Activated CD8-positive, alpha-beta memory T cell treated with anti-CD3 and anti-CD28 coated beads, Interleukin-2, amount 50 U/mL, for 1 hour (primary cell): ENCODE results near the gene CRTC1.

Source experiments
- DNase-seq: peaks from one replicate; pipeline ENCODE4 v3.0.0-alpha.2; 2020; ENCODE audit errors: extremely low read depth

Gene CRTC1

GRCh38 chr19:18746401-18747325, 63.2 kb downstream of the CRTC1 start:
- DNase-seq, result no peak

GRCh38 chr19:18749362-18750231, 66.1 kb downstream of the CRTC1 start:
- DNase-seq, result no peak

GRCh38 chr19:18750295-18750970, 67.0 kb downstream of the CRTC1 start:
- no peak for DNase-seq

DNA sequence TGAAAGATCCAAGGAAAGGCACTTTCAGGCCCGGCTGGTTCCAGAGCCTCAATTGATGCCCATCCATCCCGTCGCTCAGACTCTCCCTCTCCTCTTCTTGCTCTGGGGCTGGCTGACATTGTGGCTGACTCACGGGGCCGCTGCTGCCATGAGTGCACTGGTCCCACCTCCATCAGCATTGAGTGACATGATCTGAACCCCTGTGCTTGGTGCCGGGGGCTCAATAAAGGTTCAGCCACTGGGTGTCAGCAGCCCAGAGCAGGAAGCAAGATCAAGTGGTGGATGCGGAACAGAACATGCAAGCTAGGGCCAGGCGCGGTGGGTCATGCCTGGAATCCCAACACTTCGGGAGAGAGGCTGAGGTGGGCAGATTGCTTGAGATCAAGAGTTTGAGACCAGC, 68.1 kb downstream of the CRTC1 start:
- no peak for DNase-seq

DNA sequence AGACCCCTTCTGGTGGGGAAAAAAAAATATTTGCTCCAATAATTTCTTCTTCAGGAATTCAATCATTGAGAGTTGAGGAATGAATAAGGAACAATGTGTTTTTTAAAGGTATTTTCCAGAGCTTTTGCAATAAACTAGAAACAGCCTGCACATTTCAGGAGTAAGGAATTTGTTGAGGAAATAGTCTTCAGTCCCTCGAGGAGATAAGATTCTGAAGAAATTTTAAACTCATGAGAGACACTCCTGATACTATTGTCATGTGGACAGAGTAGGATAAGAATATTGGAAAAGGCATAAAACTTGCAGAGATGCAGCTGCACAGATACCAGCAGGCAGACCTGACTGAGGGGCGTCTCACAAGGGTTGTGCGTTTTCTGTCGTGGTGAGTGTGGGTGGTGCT, 71.0 kb downstream of the CRTC1 start:
- no peak for DNase-seq

GRCh38 chr19:18756896-18757295, 73.4 kb downstream of the CRTC1 start:
- DNase-seq, result no peak

DNA sequence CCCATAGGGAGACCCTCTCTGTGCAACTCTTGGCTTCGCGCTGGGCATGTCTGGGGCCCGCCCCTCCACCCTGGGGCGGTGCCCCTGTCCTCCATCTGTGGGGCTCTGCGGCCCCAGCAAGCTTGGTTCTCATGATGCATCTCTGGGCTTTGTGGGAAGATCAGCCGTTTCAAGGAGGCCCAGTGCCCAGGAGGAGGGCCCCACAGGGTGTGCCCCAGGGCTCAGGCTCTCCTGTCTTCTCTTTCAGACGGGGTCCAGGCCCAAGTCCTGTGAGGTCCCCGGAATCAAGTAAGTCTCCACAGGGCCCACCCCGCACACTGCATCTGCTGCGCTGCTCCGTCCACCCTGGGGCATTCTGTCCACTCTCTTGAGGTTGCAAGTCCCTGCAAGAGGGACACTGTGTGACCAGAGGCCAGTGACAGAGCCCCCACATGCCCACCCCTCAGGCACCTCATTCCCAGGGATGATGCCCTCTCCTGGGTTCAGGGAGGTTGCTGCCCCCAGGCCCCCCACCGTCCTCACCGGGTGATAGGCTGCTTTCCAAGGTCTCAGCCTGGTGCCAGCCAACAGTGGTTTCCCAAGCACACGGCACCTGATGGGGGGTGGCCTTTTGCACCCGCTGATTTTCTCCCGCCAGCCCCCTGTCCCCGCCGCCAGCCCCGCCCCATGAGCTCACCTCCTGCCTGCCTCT, 76.0 kb downstream of the CRTC1 start:
- DNase-seq, result no peak

DNA sequence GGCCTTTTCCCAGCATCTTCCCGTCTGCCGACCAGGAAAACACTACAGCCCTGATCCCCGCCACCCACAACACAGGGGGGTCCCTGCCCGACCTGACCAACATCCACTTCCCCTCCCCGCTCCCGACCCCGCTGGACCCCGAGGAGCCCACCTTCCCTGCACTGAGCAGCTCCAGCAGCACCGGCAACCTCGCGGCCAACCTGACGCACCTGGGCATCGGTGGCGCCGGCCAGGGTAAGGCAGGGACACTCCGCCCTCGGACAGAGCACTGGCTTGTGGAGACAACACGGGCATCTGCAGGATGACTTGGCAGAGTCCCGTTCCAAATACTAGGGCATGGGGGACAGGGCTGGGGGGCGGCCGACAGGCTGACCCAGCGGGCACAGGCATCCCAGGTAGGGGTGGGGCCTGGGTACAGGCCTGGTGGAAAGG, 76.5 kb downstream of the CRTC1 start:
- no peak for DNase-seq

GRCh38 chr19:18760440-18761383, 77.2 kb downstream of the CRTC1 start:
- no peak for DNase-seq

DNA sequence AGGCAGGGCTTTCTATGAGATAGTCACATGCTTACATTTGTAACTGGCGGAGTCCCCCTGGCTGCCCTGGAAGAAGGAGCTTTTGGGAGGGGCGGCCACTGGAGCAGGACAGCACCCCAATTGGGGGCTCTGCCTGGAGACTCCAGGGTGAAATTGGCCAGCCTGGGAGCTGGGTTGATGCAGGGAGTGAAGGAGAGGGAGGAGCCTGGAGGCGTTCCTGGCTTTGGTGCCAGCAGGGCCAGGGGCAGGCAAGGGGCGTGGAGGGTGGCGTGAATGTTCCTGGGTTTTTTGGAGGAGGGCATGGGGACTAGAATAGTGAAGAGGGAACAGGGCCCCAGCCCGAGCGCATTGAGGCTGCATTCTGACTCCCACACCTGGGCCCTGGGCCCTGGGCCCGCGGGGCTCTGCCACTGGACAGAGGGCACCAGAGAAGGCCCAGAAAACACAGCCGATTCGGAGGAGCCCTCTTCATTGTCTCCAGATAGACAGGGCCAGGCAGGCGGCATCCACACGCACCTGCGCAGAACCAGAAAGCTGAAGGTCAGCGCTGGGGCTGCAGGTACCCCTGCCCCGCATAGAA, 78.1 kb downstream of the CRTC1 start:
- no peak for DNase-seq

DNA sequence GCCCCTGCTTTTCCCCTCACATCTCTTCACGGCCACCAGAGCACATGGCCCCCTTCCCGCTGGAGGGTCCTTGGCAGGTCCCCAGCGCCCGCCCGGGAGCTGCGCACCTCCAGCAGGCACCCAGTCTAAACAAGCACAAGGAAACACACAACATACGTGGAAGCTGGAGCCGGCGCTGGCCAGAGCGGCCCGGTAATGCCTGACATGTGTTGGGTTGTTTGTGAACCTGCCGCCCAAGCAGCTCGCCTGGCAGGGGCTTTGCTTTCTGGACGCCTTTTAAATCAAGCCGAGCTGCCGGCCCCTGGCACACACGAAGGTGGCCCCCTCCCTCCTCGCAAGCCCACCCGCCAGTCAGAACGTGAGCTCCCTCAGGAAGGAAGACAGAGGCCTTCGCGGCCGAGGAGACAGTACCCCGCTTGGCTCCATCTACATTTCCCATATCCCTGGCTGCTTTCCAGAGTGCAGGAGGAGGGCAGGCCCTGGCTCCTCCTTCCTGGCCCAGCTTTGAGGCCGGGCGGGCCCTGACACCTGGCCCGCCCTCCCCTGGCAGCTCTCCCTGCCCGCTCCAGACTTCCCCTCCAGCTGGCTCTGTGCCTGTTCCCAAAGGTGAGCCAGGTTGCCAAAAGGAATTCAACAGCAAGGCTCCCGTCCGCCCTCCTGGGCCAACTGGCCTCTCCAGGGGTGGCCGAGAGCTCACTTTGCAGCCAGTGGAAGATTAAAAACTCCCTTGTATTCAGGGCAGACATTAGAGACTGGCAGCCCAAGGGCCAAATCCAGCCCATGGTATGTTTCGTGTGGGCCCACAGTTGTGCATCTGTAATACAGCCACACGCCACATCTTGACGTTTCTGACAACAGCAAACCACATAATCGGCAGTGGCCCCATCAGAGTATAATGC, 78.9 kb downstream of the CRTC1 start:
- no peak for DNase-seq

DNA sequence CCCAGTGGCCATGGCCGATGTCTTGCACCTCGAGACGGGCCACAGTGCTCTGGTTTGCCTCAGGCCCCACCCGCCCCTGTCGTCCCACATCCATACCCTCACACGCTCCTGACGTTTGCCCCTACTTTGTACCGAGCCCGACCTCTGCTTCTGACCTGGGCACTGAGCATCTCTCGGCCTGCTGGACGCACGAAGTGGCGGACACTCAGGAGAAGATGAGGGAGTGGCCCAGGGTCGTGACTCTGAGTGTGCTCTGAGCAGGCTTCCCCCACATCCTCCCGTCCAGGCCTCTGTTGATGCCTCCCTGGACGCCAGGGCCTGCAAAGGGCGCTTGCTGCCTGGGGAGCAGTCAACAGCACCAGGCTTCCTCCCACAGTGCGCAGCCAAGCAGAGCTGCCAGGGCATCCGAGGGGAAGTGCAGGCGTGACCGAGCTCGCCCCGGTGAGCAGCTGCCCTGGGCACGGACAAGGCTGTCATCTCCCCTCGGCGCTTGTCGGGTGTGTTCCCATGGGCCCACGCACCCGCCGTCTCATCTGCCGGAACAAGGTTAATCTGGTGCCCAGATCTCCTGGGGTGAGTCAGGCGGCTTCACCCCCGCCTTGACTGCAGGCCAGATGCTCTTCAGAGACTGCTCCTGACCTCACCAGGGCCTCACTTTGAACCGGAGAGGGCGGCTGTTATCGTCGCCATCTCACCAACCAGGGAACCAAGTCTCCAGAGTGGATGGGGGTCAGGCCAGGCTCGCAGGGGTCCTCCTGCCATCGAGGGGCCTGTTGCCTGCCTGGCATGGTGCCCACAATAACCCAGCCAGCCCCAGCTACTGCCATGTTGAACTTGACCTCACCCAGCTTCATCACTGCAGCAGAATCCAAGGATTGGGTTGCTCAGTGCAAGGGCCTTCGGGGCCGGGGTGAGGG, 80.5 kb downstream of the CRTC1 start:
- DNase-seq, result no peak

- DNase-seq, result no peak
These were observed 81.1 kb downstream of the CRTC1 start for GRCh38 chr19:18764591-18765051.

DNA sequence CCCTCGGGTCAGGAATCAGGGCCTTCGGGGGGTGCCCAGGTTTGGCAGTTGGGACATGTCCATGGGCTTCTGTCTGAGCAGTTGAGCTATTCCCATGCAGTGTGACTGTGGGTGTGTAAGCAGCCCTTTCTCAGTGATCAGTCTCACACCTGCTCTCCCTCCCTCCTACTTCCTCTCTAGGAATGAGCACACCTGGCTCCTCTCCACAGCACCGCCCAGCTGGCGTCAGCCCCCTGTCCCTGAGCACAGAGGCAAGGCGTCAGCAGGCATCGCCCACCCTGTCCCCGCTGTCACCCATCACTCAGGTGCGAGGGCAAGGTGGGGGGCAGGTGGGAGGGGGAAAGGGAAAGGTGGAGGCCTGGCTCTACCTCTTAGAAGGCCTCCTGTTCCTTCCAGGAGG, 81.7 kb downstream of the CRTC1 start:
- DNase-seq, result no peak

- DNase-seq, result no peak
These were observed 84.7 kb downstream of the CRTC1 start for GRCh38 chr19:18768046-18768771.

DNA sequence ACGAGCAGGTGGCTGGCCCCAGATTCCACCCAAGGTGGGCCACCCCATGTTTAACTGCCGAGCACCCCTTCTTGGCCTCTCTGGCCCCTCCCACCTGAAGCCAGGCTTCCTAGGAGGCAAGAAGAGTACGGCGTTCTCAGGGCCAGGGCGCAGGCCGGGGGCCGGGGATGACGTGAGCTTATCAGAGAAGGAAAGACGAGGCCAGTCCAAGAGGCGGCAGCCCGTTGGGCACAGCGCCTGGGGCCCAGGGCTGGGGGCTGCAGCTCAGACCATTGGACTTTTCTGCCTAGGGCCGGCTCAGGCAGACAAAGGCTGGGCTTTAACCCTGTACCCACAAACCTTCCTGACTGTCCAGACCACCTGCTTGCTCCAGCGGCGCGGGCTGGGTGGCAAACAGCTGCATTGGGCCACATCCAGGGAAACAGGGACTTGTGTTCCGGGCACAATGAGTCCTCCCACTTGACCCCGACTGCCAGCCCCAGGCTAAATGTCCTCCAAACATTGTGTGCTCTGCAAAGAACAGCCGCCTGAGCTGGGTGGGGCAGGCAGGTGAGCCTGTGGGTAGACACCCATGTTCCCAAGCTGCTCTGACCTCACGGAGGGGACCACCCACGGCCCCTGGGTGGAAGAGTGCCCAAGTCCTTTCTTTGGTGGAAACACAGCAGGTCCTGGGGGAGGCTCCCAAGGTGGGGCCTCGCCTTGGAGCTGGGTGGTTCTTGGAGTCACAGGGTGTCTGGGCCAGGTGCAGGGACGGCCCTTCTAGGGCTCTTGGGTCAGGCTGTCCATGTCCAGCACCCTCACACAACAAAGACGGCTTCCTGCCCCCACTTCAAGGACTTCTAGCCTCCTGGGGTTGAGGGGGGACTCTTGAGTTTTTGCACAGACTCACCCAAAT, 85.8 kb downstream of the CRTC1 start:
- DNase-seq, result no peak
